ENCODE data around the gene HDAC9. TPM values are rescaled to one million over a fixed set of nuclear protein-coding genes. Genes with fewer than 3 reads are reported as not detected.

The HDAC9 gene
- total RNA-seq, 1 donor from 2014 or later = 28.6 TPM

DNA sequence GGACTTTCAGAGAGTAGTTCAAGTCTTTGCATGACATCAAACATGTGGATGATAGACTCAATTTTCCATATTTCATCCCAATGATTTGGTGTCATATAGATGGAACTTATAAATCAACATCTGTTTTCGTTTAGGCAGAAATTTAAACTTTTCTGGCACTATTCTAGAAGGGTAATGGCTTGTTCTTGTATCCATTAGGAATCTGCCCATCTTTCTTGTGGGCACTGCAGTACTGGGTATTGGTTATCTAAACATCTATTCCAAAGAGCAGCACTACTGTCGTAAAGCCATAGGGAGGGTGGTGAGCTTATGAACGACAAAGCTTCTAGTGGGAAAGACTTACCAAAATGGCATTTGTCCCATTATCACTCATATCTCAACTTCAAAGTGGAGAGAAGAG, 348.4 kb downstream of the HDAC9 start:
- no peak overlapping the region for H2AFZ ChIP-seq (replicated peaks)
- no peak overlapping the region for H3K9ac ChIP-seq
- TF ChIP-seq EZH2phosphoT487 (IDR thresholded peaks at IDR 0.05) = no peak
- TF ChIP-seq EZH2 (IDR thresholded peaks at IDR 0.05) = no peak
- TF ChIP-seq, protein P1, sequence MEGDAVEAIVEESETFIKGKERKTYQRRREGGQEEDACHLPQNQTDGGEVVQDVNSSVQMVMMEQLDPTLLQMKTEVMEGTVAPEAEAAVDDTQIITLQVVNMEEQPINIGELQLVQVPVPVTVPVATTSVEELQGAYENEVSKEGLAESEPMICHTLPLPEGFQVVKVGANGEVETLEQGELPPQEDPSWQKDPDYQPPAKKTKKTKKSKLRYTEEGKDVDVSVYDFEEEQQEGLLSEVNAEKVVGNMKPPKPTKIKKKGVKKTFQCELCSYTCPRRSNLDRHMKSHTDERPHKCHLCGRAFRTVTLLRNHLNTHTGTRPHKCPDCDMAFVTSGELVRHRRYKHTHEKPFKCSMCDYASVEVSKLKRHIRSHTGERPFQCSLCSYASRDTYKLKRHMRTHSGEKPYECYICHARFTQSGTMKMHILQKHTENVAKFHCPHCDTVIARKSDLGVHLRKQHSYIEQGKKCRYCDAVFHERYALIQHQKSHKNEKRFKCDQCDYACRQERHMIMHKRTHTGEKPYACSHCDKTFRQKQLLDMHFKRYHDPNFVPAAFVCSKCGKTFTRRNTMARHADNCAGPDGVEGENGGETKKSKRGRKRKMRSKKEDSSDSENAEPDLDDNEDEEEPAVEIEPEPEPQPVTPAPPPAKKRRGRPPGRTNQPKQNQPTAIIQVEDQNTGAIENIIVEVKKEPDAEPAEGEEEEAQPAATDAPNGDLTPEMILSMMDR (IDR thresholded peaks at IDR 0.05) = no peak
- no peaks in the 10 kb centered on the region for H3K36me3 ChIP-seq
- Mint-ChIP-seq H3K36me3 (no peaks in the 10 kb centered on the region), H3K27ac (no peak overlapping the region), H3K4me3 (no peak overlapping the region), H3K9me3 (no peaks in the 10 kb centered on the region), H3K27me3 (ENCODE audit: insufficient read depth, low read depth) (no peaks in the 10 kb centered on the region), H3K4me1 (peaks cover 17% of the 10 kb centered on the region)
- H3K27me3 ChIP-seq = no peaks in the 10 kb centered on the region
- no peaks in the 10 kb centered on the region for H3K9me3 ChIP-seq (ENCODE audit: low read depth)
- no peak overlapping the region for H3K4me2 ChIP-seq
- H4K20me1 ChIP-seq (ENCODE audit: low read depth) = no peaks in the 10 kb centered on the region
- H3K4me1 ChIP-seq = peaks cover 7% of the 10 kb centered on the region
- H3K27ac ChIP-seq = no peak overlapping the region
- no peak overlapping the region for H3K4me3 ChIP-seq
- no peaks in the 10 kb centered on the region for H3K79me2 ChIP-seq (ENCODE audit: low read depth)
- DNase-seq (ENCODE audit: low spot score) = no peak
- no peaks in the 10 kb centered on the region for H3F3A ChIP-seq (ENCODE audit: low read depth)

DNA sequence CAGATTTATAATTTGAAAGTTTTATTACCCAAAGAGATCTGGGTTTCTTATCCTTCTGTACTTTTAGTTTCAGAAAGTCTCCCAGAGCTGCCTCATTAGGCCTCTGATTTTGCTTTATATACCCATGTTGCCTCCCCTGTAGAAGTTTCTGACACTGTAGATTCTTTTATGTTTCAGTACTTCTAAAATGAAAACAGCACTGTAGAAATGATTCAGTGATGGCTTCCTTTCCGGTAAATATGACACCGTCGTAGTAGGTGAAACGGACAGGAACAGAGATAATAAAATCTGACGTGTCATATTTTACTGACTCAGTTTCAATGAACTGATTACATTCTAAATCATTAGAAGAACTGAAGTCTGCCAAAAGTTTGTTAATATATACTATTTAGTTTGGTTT, 349.2 kb downstream of the HDAC9 start:
- no peaks in the 10 kb centered on the region for H3K36me3 ChIP-seq
- no peak overlapping the region for H3K4me2 ChIP-seq
- Mint-ChIP-seq H3K27me3 (ENCODE audit: insufficient read depth, low read depth) (no peaks in the 10 kb centered on the region), H3K27ac (no peak overlapping the region), H3K4me1 (peaks cover 17% of the 10 kb centered on the region), H3K36me3 (no peaks in the 10 kb centered on the region), H3K9me3 (no peaks in the 10 kb centered on the region), H3K4me3 (no peak overlapping the region)
- no peak overlapping the region for H3K9ac ChIP-seq
- H4K20me1 ChIP-seq (ENCODE audit: low read depth) = no peaks in the 10 kb centered on the region
- TF ChIP-seq EZH2phosphoT487 (IDR thresholded peaks at IDR 0.05) (no peak), EZH2 (IDR thresholded peaks at IDR 0.05) (no peak)
- TF ChIP-seq, protein P1 (IDR thresholded peaks at IDR 0.05) = no peak
- DNase-seq (ENCODE audit: low spot score) = no peak
- no peak overlapping the region for H2AFZ ChIP-seq (replicated peaks)
- no peaks in the 10 kb centered on the region for H3F3A ChIP-seq (ENCODE audit: low read depth)
- no peaks in the 10 kb centered on the region for H3K79me2 ChIP-seq (ENCODE audit: low read depth)
- H3K27me3 ChIP-seq = no peaks in the 10 kb centered on the region
- H3K9me3 ChIP-seq (ENCODE audit: low read depth) = no peaks in the 10 kb centered on the region
- no peak overlapping the region for H3K27ac ChIP-seq
- H3K4me3 ChIP-seq = no peak overlapping the region
- H3K4me1 ChIP-seq = peaks cover 7% of the 10 kb centered on the region

DNA sequence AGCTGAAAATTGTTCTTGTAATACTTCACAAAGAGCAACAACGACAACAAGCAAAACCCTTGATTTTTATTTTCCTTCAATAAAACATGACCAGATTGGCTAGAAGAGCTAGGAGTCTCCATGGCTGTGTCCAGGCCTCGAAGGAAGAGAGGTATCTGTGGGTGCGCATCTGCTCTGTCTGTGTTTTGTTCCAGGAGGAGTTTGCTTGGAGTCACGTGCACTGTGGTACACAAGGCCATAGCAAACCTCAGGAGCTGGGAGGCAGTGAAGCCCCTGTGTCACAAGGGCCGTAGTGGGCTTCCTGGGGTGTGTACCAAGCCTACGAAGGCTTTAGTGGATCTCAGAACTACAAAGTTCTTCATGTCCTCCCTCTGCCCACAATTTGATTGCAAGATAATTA, 350.2 kb downstream of the HDAC9 start:
- no peaks in the 10 kb centered on the region for H3K27me3 Mint-ChIP-seq (ENCODE audit: insufficient read depth, low read depth)
- no peaks in the 10 kb centered on the region for H3K27me3 ChIP-seq
- H3K4me2 ChIP-seq = no peak overlapping the region
- no peak overlapping the region for H3K27ac Mint-ChIP-seq
- H3K9me3 Mint-ChIP-seq = no peaks in the 10 kb centered on the region
- H3F3A ChIP-seq (ENCODE audit: low read depth) = no peaks in the 10 kb centered on the region
- no peak overlapping the region for H2AFZ ChIP-seq (replicated peaks)
- no peak overlapping the region for H3K9ac ChIP-seq
- peaks cover 7% of the 10 kb centered on the region for H3K4me1 ChIP-seq
- H3K4me1 Mint-ChIP-seq = peaks cover 17% of the 10 kb centered on the region
- H4K20me1 ChIP-seq (ENCODE audit: low read depth) = no peaks in the 10 kb centered on the region
- H3K27ac ChIP-seq = no peak overlapping the region
- TF ChIP-seq EZH2 (IDR thresholded peaks at IDR 0.05) = no peak
- TF ChIP-seq EZH2phosphoT487 (IDR thresholded peaks at IDR 0.05) = no peak
- TF ChIP-seq, protein P1 (IDR thresholded peaks at IDR 0.05) = no peak
- H3K79me2 ChIP-seq (ENCODE audit: low read depth) = no peaks in the 10 kb centered on the region
- no peaks in the 10 kb centered on the region for H3K36me3 Mint-ChIP-seq
- H3K36me3 ChIP-seq = no peaks in the 10 kb centered on the region
- no peak overlapping the region for H3K4me3 ChIP-seq
- no peak for DNase-seq (ENCODE audit: low spot score)
- H3K4me3 Mint-ChIP-seq = no peak overlapping the region
- H3K9me3 ChIP-seq (ENCODE audit: low read depth) = no peaks in the 10 kb centered on the region
